ENCODE data around the gene CHP1.
"Not testable (repeated sequence)": the region's sequence is repeated elsewhere in the genome, so short reads cannot be mapped to it uniquely, and the experiment has no call there.

The CHP1 gene

DNA sequence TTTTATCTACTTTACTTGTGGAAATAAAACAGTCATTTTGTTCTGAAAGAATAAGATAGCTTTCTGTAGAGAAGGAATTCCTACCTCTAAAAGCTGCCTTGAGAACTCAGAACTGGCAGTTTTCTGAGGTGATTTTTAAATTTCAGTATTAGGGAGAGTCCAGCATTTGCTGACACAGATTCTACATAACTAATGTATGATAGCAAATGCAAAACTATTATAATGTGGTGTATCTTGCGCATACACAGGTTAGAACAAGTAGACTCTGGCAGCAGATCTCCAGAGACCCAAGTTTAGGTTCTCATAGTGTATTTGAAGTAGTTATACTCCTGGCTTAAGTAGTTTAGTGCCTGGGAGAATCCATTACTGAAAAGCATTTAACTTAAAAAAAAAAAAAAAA lies 70.5 kb downstream of the CHP1 start:
- DNase-seq, result no peak

DNA sequence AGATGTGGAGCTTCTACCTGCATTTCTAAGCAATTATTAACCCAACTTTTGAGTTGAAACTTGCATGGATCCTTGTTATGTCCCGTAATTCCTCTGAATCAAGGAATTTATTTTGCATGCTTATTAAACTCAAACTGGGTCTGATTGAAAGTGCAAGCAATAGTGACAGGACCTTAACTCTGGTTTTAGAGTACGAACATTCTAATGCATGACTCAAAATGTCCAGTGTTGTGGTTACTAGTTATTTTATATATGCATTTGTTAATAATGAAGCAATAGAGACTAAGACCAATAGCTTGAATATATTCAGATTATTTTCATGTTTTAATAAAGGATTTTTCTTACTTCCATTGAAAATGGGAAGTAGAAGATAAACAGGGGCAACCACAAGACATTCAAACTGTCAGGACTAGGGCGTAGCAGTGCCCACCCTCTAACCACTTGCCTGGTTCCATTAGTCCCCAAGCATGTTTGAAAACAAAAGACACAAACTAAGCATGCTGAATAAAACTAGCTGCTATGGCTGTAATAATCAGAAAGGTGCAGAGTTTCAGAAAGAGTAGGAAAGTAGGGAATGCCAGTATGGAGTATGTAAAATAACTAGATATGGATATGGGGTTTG lies 73.2 kb downstream of the CHP1 start:
- DNase-seq, result no peak

GRCh38 chr15:41307679-41308078 lies 76.6 kb downstream of the CHP1 start:
- DNase-seq, result no peak

GRCh38 chr15:41309226-41309905 lies 78.3 kb downstream of the CHP1 start:
- DNase-seq, result no peak

DNA sequence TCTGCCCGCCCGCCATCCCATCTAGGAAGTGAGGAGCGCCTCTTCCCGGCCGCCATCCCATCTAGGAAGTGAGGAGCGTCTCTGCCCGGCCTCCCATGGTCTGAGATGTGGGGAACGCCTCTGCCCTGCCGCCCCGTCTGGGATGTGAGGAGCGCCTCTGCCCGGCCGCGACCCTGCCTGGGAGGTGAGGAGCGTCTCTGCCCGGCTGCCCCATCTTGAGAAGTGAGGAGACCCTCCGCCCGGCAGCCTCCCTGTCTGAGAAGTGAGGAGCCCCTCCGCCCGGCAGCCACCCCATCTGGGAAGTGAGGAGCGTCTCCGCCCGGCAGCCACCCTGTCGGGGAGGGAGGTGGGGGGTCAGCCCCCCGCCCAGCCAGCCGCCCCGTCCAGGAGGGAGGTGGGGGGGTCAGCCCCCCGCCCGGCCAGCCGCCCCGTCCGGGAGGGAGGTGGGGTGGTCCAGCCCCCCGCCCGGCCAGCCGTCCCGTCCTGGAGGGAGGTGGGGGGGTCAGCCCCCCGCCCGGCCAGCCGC lies 89.8 kb downstream of the CHP1 start:
- not testable (repeated sequence) for DNase-seq

DNA sequence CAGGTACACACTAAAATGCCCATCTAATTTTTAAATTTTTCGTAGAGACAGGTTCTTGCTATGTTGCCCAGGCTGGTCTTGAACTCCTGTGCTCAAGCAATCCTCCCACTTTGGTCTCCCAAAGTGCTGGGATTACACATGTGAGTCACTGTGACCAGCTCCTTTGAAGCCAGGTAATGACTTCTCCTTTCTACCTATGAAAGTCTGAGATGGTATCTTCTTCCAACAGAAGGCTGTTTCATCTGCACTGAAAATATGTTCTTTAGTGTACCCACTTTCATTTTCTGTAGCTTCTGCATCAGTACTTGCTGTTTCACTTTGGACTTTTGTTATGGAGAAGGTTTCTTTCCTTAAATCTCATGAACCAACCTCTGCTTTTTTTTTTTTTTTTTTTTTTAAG lies 92.5 kb downstream of the CHP1 start:
- DNase-seq, result no peak

DNA sequence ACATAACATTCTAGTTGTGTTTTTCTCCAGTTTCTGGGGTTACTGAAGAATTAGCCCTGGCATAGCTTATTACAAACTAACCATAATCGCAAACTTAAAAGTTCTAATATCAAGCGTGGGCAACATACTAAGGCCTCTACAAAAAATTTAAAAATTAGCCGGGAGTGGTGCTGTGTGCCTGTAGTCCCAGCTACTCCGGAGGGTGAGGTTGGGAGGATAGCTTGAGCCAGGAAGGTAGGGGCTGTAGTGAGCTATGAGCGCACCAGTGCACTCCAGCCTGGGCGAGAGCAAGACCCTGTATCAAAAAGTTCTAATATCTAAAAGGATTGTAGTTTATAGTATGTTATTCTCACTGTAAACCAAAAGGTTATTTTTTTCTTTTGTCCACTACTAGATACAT lies 100.2 kb downstream of the CHP1 start:
- DNase-seq, result no peak
